ENCODE data around the gene TOMM40.

DNA sequence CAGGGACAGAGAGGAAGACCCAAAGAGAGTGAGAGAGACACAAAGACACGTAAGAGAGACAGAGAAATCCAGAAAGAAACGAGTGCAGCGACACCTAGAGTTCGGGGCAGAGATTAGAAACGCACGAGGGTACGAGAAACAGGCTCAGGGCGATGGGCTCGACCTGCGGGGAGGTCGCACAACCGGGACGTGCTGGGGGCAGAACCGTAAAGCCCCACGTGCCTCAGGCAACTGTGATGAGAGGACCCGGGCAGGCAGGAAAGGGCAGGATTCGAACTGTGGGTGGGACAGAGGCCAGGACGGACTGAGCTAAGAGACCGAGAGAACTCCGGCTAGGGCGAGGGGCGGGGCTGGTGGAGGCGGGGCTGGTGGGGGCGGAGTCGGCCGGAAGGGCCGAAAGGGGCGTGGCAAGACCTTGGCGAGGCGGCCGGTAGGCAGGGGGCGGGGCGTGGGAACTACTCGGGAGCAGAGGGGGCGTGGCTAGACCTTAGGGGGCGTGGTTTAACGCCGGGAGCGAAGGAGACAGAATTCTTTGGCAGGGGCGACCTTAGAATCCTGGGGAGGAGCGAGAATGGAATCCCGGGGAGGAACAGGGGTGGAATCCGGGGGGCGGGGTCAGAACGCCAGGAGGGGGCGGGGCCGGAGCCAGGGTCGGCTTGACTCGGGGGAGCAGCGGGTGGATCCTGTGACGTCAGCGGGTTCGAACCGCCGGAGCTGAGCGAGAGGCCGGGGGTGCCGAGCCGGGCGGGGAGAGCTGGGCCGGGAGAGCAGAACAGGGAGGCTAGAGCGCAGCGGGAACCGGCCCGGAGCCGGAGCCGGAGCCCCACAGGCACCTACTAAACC, 45.2 kb upstream of the TOMM40 start, which contains the start of gene NECTIN2:
- no peak for TF ChIP-seq CEBPB (IDR thresholded peaks at IDR 0.05; ENCODE audit: borderline replicate concordance, low read depth, low read length)
- TF ChIP-seq FOXP1 (IDR thresholded peaks at IDR 0.05) = no peak
- TF ChIP-seq FOXP1 (CRISPR knock-in tag; IDR thresholded peaks at IDR 0.05) = no peak
- TF ChIP-seq POLR2A (IDR thresholded peaks at IDR 0.05; ENCODE audit: insufficient read depth in 1 of 2, low read depth in 2 of 2, low read length in 2 of 2) = peak; percentile 62 to 87
- TF ChIP-seq EP300 (IDR thresholded peaks at IDR 0.05; ENCODE audit: low read depth in 2 of 2, low read length in 2 of 2) = no peak
- no peak for TF ChIP-seq EP300 (CRISPR knock-in tag; IDR thresholded peaks at IDR 0.05; ENCODE audit: borderline replicate concordance)
- TF ChIP-seq POLR2AphosphoS2 (IDR thresholded peaks at IDR 0.05; ENCODE audit: low read depth, low read length) = no peak
- TF ChIP-seq NFRKB (IDR thresholded peaks at IDR 0.05) = no peak
- TF ChIP-seq, protein P1, sequence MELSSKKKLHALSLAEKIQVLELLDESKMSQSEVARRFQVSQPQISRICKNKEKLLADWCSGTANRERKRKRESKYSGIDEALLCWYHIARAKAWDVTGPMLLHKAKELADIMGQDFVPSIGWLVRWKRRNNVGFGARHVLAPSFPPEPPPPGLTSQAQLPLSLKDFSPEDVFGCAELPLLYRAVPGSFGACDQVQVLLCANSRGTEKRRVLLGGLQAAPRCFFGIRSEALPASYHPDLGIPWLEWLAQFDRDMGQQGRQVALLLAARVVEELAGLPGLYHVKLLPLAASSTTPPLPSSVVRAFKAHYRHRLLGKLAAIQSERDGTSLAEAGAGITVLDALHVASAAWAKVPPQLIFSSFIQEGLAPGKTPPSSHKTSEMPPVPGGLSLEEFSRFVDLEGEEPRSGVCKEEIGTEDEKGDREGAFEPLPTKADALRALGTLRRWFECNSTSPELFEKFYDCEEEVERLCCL (CRISPR knock-in tag; IDR thresholded peaks at IDR 0.05; ENCODE audit: borderline replicate concordance) = no peak
- TF ChIP-seq ZNF816 (CRISPR knock-in tag; IDR thresholded peaks at IDR 0.05; ENCODE audit: borderline replicate concordance) = no peak

All from HepG2 (cell line).